ENCODE measurements around the gene CRAMP1. TPM values are rescaled to one million over a fixed set of nuclear protein-coding genes. Genes with fewer than 3 reads are reported as not detected.
"Not testable (repeated sequence)": the region's sequence is repeated elsewhere in the genome, so short reads cannot be mapped to it uniquely, and the experiment has no call there.

The CRAMP1 gene
- total RNA-seq, 4 donors from 2014 or later, result 5.2 to 9.9 (median 8.0) TPM

- H3K9me3 ChIP-seq, result no peaks in the 10 kb centered on the region
- peaks cover 7 to 46% (median 7%) of the 10 kb centered on the region in 3 donors for H3K4me1 ChIP-seq
- no peak overlapping the region for H3K4me3 ChIP-seq
- no peak for DNase-seq
- H3K36me3 ChIP-seq, result peaks cover 0 to 23% (median 0%) of the 10 kb centered on the region in 3 donors
- TF ChIP-seq CTCF (IDR thresholded peaks at IDR 0.05) (no peak), POLR2A (IDR thresholded peaks at IDR 0.05) (no peak)
- H3K27me3 ChIP-seq, result no peaks in the 10 kb centered on the region
- intact Hi-C loops (cut with DNase I), result loop anchor here (10.0 kb wide), 1 partner anchor 99 kb away; the partner anchor contains the start of genes CRAMP1 and IFT140
- H3K27ac ChIP-seq, result peak overlapping the region in 1 of 4 donors; percentile 21
- 68 to 77% methylated on average over 4 to 7 of the region's 7 CpGs for WGBS, 2 donors
Measured at GRCh38 chr16:1713331-1713730, 101.2 kb downstream of the CRAMP1 start.

- WGBS, 2 donors, result 60 to 63% methylated on average over 1 to 8 of the region's 14 CpGs
- intact Hi-C loops (cut with DNase I), result loop anchor here (10.0 kb wide), 1 partner anchor 99 kb away; the partner anchor contains the start of genes CRAMP1 and IFT140
Measured at GRCh38 chr16:1713933-1714332, 101.8 kb downstream of the CRAMP1 start.

GRCh38 chr16:1715220-1715619, 103.1 kb downstream of the CRAMP1 start:
- intact Hi-C loops (cut with DNase I), result loop anchor here (10.0 kb wide), 1 partner anchor 100 kb away; the partner anchor contains the start of genes CRAMP1 and IFT140
- TF ChIP-seq CTCF (IDR thresholded peaks at IDR 0.05) (no peak), POLR2A (IDR thresholded peaks at IDR 0.05) (no peak)
- Histone ChIP-seq H3K27ac (no peak overlapping the region), H3K9me3 (no peaks in the 10 kb centered on the region), H3K36me3 (peaks cover 0 to 13% (median 0%) of the 10 kb centered on the region in 3 donors), H3K27me3 (no peaks in the 10 kb centered on the region), H3K4me1 (peaks cover 0 to 47% (median 5%) of the 10 kb centered on the region in 3 donors), H3K4me3 (no peak overlapping the region)
- 91 to 94% methylated on average over 8 to 10 of the region's 12 CpGs for WGBS, 2 donors
- DNase-seq, result no peak

More at GRCh38 chr16:1713933-1714332, 101.8 kb downstream of the CRAMP1 start:
- TF ChIP-seq POLR2A (IDR thresholded peaks at IDR 0.05), result no peak
- TF ChIP-seq CTCF (IDR thresholded peaks at IDR 0.05), result no peak
- peak; percentile 17 for DNase-seq
- no peaks in the 10 kb centered on the region for H3K27me3 ChIP-seq
- H3K36me3 ChIP-seq, result peaks cover 0 to 18% (median 0%) of the 10 kb centered on the region in 3 donors
- H3K4me1 ChIP-seq, result peaks cover 3 to 45% (median 5%) of the 10 kb centered on the region in 3 donors
- H3K4me3 ChIP-seq, result no peak overlapping the region
- no peaks in the 10 kb centered on the region for H3K9me3 ChIP-seq
- peak overlapping the region in 1 of 4 donors; percentile 3 for H3K27ac ChIP-seq

GRCh38 chr16:1718236-1718635, 106.1 kb downstream of the CRAMP1 start:
- H3K4me1 ChIP-seq, result peaks cover 17 to 60% (median 19%) of the 10 kb centered on the region in 3 donors
- H3K4me3 ChIP-seq, H3K9me3 ChIP-seq, H3K27me3 ChIP-seq, DNase-seq, H3K36me3 ChIP-seq, H3K27ac ChIP-seq: not testable (repeated sequence)
- 48% methylated on average over 10 of the region's 10 CpGs for WGBS, 2 donors
- intact Hi-C loops (cut with DNase I), result loop anchor here (10.0 kb wide), 1 partner anchor 103 kb away; the partner anchor contains the start of genes CRAMP1 and IFT140

- peaks cover 19 to 60% (median 22%) of the 10 kb centered on the region in 3 donors for H3K4me1 ChIP-seq
- not testable (repeated sequence) for H3K9me3 ChIP-seq, H3K27me3 ChIP-seq, H3K36me3 ChIP-seq, H3K4me3 ChIP-seq, DNase-seq
- intact Hi-C loops (cut with DNase I), result loop anchor here (10.0 kb wide), 1 partner anchor 105 kb away; the partner anchor contains the start of genes CRAMP1 and IFT140
- H3K27ac ChIP-seq, result peak overlapping the region in 1 of 4 donors; percentile 25
- 78 to 81% methylated on average over 12 of the region's 12 CpGs for WGBS, 2 donors
Measured at GRCh38 chr16:1719559-1720229, 107.5 kb downstream of the CRAMP1 start.

- no peaks in the 10 kb centered on the region for H3K27me3 ChIP-seq
- 81 to 86% methylated on average over 7 to 9 of the region's 9 CpGs for WGBS, 2 donors
- no peak for DNase-seq
Measured at GRCh38 chr16:1721372-1721771, 109.2 kb downstream of the CRAMP1 start.

More at GRCh38 chr16:1721372-1721771, 109.2 kb downstream of the CRAMP1 start:
- intact Hi-C loops (cut with DNase I), result no loop called here
- peaks cover 19 to 60% (median 22%) of the 10 kb centered on the region in 3 donors for H3K4me1 ChIP-seq
- H3K36me3 ChIP-seq, result peaks cover 0 to 23% (median 10%) of the 10 kb centered on the region in 3 donors
- no peak overlapping the region for H3K4me3 ChIP-seq
- peak overlapping the region; percentile 44 to 84 (median 68) for H3K27ac ChIP-seq
- TF ChIP-seq CTCF (IDR thresholded peaks at IDR 0.05), result no peak
- TF ChIP-seq POLR2A (IDR thresholded peaks at IDR 0.05), result no peak
- no peaks in the 10 kb centered on the region for H3K9me3 ChIP-seq
